TTC549 (cell line): ENCODE results near the gene UTP3.
"Not testable (repeated sequence)": the region's sequence is repeated elsewhere in the genome, so short reads cannot be mapped to it uniquely, and the experiment has no call there.

Source experiments
- FAIRE-seq: peaks from 2 replicates; lab custom pipeline; 2012; peaks lifted over from hg19 to GRCh38; lab: Jason Lieb, UNC

UTP3 gene

GRCh38 chr4:70687392-70687791, 940 bp upstream of the UTP3 start:
- no peak for FAIRE-seq

- FAIRE-seq = no peak
These were observed 481 bp downstream of the UTP3 start for GRCh38 chr4:70688795-70689231.

GRCh38 chr4:70691661-70692060, 3.3 kb downstream of the UTP3 start:
- no peak for FAIRE-seq

GRCh38 chr4:70694633-70695032, 6.3 kb downstream of the UTP3 start:
- FAIRE-seq = not testable (repeated sequence)

- not testable (repeated sequence) for FAIRE-seq
These were observed 10.1 kb downstream of the UTP3 start for GRCh38 chr4:70698435-70698834.

- FAIRE-seq = no peak
These were observed 12.4 kb downstream of the UTP3 start for GRCh38 chr4:70700712-70701111.

- FAIRE-seq = no peak
These were observed 12.9 kb downstream of the UTP3 start for GRCh38 chr4:70701271-70701670.

GRCh38 chr4:70702592-70702991, 14.3 kb downstream of the UTP3 start:
- FAIRE-seq = not testable (repeated sequence)

- no peak for FAIRE-seq
These were observed 15.4 kb downstream of the UTP3 start for GRCh38 chr4:70703619-70704214.

- FAIRE-seq = no peak
These were observed 16.0 kb downstream of the UTP3 start for GRCh38 chr4:70704215-70704930.

- FAIRE-seq = no peak
These were observed 16.5 kb downstream of the UTP3 start for GRCh38 chr4:70704931-70705182.

- no peak for FAIRE-seq
These were observed 17.1 kb downstream of the UTP3 start for GRCh38 chr4:70705183-70706043.

GRCh38 chr4:70706044-70706461, 17.7 kb downstream of the UTP3 start:
- no peak for FAIRE-seq

GRCh38 chr4:70706516-70706915, 18.2 kb downstream of the UTP3 start:
- no peak for FAIRE-seq

GRCh38 chr4:70709611-70710205, 21.4 kb downstream of the UTP3 start:
- no peak for FAIRE-seq

- no peak for FAIRE-seq
These were observed 23.3 kb downstream of the UTP3 start for GRCh38 chr4:70711599-70711998.

- no peak for FAIRE-seq
These were observed 23.8 kb downstream of the UTP3 start for GRCh38 chr4:70712150-70712549.

GRCh38 chr4:70712604-70713452, 24.5 kb downstream of the UTP3 start:
- FAIRE-seq = no peak

- no peak for FAIRE-seq
These were observed 25.2 kb downstream of the UTP3 start for GRCh38 chr4:70713453-70714078.

- no peak for FAIRE-seq
These were observed 26.0 kb downstream of the UTP3 start for GRCh38 chr4:70714079-70714887.

- no peak for FAIRE-seq
These were observed 26.8 kb downstream of the UTP3 start for GRCh38 chr4:70715097-70715496.
